ENCODE results near the gene PYCR2.

DNA sequence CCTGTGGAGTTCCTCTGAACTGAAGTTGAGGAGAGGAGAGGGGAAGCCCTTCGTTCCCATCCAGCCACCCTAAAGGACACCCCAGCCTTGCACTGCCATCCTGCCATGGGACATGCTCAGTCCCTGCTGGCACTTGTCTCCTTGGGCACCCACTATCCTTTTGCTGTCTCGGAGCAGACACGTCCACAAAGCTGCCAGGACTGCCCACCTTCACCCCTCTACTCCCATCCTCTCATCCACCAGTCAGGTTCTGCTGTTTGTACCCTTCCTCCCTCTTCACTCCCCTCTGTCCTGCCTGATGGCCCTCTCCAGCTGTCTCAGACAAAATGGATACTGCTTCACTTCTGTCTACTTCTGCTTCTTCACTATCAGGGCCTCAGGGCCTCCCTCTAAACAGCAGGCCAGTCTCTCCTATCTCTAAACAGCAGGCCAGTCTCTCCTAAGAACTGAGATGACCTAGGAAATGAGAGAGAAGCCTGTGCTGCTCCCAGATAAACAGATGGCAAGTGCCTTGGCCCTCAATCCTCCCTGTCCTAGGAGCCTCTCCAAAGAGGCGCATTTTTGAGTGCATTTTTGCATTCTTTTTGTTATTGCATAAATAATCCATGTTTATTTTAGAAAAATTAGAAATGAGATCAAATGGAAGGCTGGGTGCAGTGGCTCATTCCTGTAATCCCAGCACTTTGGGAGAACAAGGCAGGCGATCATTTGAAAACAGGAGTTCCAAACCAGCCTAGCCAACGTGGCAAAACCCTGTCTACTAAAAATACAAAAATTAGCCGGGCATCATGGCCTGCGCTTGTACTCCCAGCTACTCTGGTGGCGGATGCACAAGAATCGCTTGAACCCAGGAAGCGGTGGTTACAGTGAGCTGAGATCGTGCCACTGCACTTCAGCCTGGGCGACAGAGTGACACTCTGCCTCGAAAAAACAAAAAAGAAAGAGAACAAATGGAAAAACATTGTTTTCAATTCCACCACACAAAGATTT, 4.4 kb upstream of the PYCR2 start:
- TF ChIP-seq, protein P1, sequence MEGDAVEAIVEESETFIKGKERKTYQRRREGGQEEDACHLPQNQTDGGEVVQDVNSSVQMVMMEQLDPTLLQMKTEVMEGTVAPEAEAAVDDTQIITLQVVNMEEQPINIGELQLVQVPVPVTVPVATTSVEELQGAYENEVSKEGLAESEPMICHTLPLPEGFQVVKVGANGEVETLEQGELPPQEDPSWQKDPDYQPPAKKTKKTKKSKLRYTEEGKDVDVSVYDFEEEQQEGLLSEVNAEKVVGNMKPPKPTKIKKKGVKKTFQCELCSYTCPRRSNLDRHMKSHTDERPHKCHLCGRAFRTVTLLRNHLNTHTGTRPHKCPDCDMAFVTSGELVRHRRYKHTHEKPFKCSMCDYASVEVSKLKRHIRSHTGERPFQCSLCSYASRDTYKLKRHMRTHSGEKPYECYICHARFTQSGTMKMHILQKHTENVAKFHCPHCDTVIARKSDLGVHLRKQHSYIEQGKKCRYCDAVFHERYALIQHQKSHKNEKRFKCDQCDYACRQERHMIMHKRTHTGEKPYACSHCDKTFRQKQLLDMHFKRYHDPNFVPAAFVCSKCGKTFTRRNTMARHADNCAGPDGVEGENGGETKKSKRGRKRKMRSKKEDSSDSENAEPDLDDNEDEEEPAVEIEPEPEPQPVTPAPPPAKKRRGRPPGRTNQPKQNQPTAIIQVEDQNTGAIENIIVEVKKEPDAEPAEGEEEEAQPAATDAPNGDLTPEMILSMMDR (IDR thresholded peaks at IDR 0.05; ENCODE audit: poor library complexity, severe bottlenecking) = no peak
- no peak for TF ChIP-seq POLR2AphosphoS5 (IDR thresholded peaks at IDR 0.05)
- TF ChIP-seq EP300 (conservative IDR thresholded peaks at IDR 0.05; ENCODE audit: poor library complexity, severe bottlenecking) = no peak
- TF ChIP-seq EZH2 (IDR thresholded peaks at IDR 0.05; ENCODE audit: borderline replicate concordance, insufficient read depth, low read length, poor library complexity, severe bottlenecking) = no peak
- TF ChIP-seq SMC3 (conservative IDR thresholded peaks at IDR 0.05; ENCODE audit: poor library complexity) = no peak
- TF ChIP-seq RAD21 (conservative IDR thresholded peaks at IDR 0.05) = no peak
- no peak for TF ChIP-seq TAF1 (IDR thresholded peaks at IDR 0.05; ENCODE audit: low read depth)
- TF ChIP-seq MXI1 (conservative IDR thresholded peaks at IDR 0.05; ENCODE audit: poor library complexity, severe bottlenecking) = no peak

Measured in neural cell (in vitro differentiated cells).